Stimulated activated naive CD8-positive, alpha-beta T cell treated with anti-CD3 and anti-CD28 coated beads, Interleukin-15, Interleukin-2, amounts not matched to agents 100 ng/mL and 50 ng/mL, for 24 hours (primary cell): ENCODE results near the gene SNAPC4.

Experiments
- H3K27ac Mint-ChIP-seq: one replicate; pipeline ENCODE4 v1.8.0; 2021; ENCODE audit warnings: mild to moderate bottlenecking, mixed read lengths
- H3K27me3 Mint-ChIP-seq: one replicate; pipeline ENCODE4 v1.8.0; 2021; ENCODE audit warnings: mixed read lengths
- H3K36me3 Mint-ChIP-seq: one replicate; pipeline ENCODE4 v1.8.0; 2021; ENCODE audit warnings: low read depth, mixed read lengths
- H3K4me1 Mint-ChIP-seq: one replicate; pipeline ENCODE4 v1.8.0; 2021; ENCODE audit warnings: low read depth, mixed read lengths
- H3K4me3 Mint-ChIP-seq: one replicate; pipeline ENCODE4 v1.8.0; 2021; ENCODE audit warnings: mild to moderate bottlenecking, mixed read lengths
- H3K9me3 Mint-ChIP-seq: one replicate; pipeline ENCODE4 v1.8.0; 2021; ENCODE audit warnings: mixed read lengths

The SNAPC4 gene

GRCh38 chr9:136392538-136393449 is 7.2 kb downstream of the SNAPC4 start:
- H3K36me3 Mint-ChIP-seq = peaks cover 62% of the 10 kb centered on the region
- no peaks in the 10 kb centered on the region for H3K9me3 Mint-ChIP-seq
- no peak overlapping the region for H3K4me3 Mint-ChIP-seq

GRCh38 chr9:136391737-136392537 is 8.0 kb downstream of the SNAPC4 start:
- Mint-ChIP-seq H3K36me3 (peaks cover 66% of the 10 kb centered on the region), H3K4me3 (no peak overlapping the region), H3K9me3 (no peaks in the 10 kb centered on the region), H3K27ac (no peak overlapping the region), H3K4me1 (peaks cover 8% of the 10 kb centered on the region), H3K27me3 (no peaks in the 10 kb centered on the region)

More at GRCh38 chr9:136392538-136393449, 7.2 kb downstream of the SNAPC4 start:
- Mint-ChIP-seq H3K27ac (no peak overlapping the region), H3K27me3 (no peaks in the 10 kb centered on the region), H3K4me1 (peaks cover 3% of the 10 kb centered on the region)

GRCh38 chr9:136389396-136389795 is 10.6 kb downstream of the SNAPC4 start:
- Mint-ChIP-seq H3K36me3 (peaks cover 66% of the 10 kb centered on the region), H3K4me1 (peaks cover 27% of the 10 kb centered on the region), H3K27ac (no peak overlapping the region), H3K27me3 (no peaks in the 10 kb centered on the region), H3K9me3 (no peaks in the 10 kb centered on the region), H3K4me3 (no peak overlapping the region)

GRCh38 chr9:136387217-136387616 is 12.8 kb downstream of the SNAPC4 start:
- no peak overlapping the region for H3K27ac Mint-ChIP-seq
- H3K4me1 Mint-ChIP-seq = peaks cover 31% of the 10 kb centered on the region
- H3K9me3 Mint-ChIP-seq = no peaks in the 10 kb centered on the region
- H3K36me3 Mint-ChIP-seq = peaks cover 73% of the 10 kb centered on the region
- no peaks in the 10 kb centered on the region for H3K27me3 Mint-ChIP-seq
- no peak overlapping the region for H3K4me3 Mint-ChIP-seq

GRCh38 chr9:136386018-136386417 is 14.0 kb downstream of the SNAPC4 start:
- Mint-ChIP-seq H3K4me1 (peaks cover 31% of the 10 kb centered on the region), H3K36me3 (peaks cover 66% of the 10 kb centered on the region), H3K27me3 (no peaks in the 10 kb centered on the region), H3K27ac (no peak overlapping the region), H3K9me3 (no peaks in the 10 kb centered on the region), H3K4me3 (peak overlapping the region; percentile 7)

GRCh38 chr9:136385015-136385414 is 15.0 kb downstream of the SNAPC4 start:
- Mint-ChIP-seq H3K27ac (peak overlapping the region; percentile 53), H3K4me3 (no peak overlapping the region), H3K9me3 (no peaks in the 10 kb centered on the region), H3K4me1 (peaks cover 31% of the 10 kb centered on the region), H3K27me3 (no peaks in the 10 kb centered on the region), H3K36me3 (peaks cover 63% of the 10 kb centered on the region)

GRCh38 chr9:136383436-136383835 is 16.5 kb downstream of the SNAPC4 start:
- Mint-ChIP-seq H3K4me3 (no peak overlapping the region), H3K27ac (no peak overlapping the region), H3K9me3 (no peaks in the 10 kb centered on the region), H3K4me1 (peaks cover 27% of the 10 kb centered on the region), H3K27me3 (no peaks in the 10 kb centered on the region), H3K36me3 (peaks cover 47% of the 10 kb centered on the region)

- H3K27me3 Mint-ChIP-seq = no peaks in the 10 kb centered on the region
- H3K4me3 Mint-ChIP-seq = no peak overlapping the region
- H3K4me1 Mint-ChIP-seq = peaks cover 23% of the 10 kb centered on the region
- H3K27ac Mint-ChIP-seq = no peak overlapping the region
- peaks cover 36% of the 10 kb centered on the region for H3K36me3 Mint-ChIP-seq
- H3K9me3 Mint-ChIP-seq = no peaks in the 10 kb centered on the region
Measured at GRCh38 chr9:136381966-136382513, 17.9 kb downstream of the SNAPC4 start.

- Mint-ChIP-seq H3K4me1 (peaks cover 23% of the 10 kb centered on the region), H3K27ac (no peak overlapping the region), H3K27me3 (no peaks in the 10 kb centered on the region), H3K4me3 (no peak overlapping the region), H3K36me3 (peaks cover 36% of the 10 kb centered on the region), H3K9me3 (no peaks in the 10 kb centered on the region)
Measured at GRCh38 chr9:136381311-136381710, 18.7 kb downstream of the SNAPC4 start.

GRCh38 chr9:136380381-136380780 is 19.6 kb downstream of the SNAPC4 start:
- no peak overlapping the region for H3K27ac Mint-ChIP-seq
- no peaks in the 10 kb centered on the region for H3K27me3 Mint-ChIP-seq
- no peaks in the 10 kb centered on the region for H3K9me3 Mint-ChIP-seq
- H3K36me3 Mint-ChIP-seq = peaks cover 26% of the 10 kb centered on the region
- peaks cover 13% of the 10 kb centered on the region for H3K4me1 Mint-ChIP-seq
- H3K4me3 Mint-ChIP-seq = no peak overlapping the region

GRCh38 chr9:136379891-136380290 is 20.1 kb downstream of the SNAPC4 start:
- Mint-ChIP-seq H3K27me3 (no peaks in the 10 kb centered on the region), H3K9me3 (no peaks in the 10 kb centered on the region), H3K27ac (no peak overlapping the region), H3K4me3 (no peak overlapping the region), H3K4me1 (peaks cover 8% of the 10 kb centered on the region), H3K36me3 (peaks cover 22% of the 10 kb centered on the region)

- Mint-ChIP-seq H3K36me3 (peaks cover 17% of the 10 kb centered on the region), H3K4me3 (no peak overlapping the region), H3K27me3 (no peaks in the 10 kb centered on the region), H3K4me1 (peaks cover 4% of the 10 kb centered on the region), H3K27ac (no peak overlapping the region), H3K9me3 (no peaks in the 10 kb centered on the region)
Measured at GRCh38 chr9:136379401-136379800, 20.6 kb downstream of the SNAPC4 start.

- Mint-ChIP-seq H3K27ac (no peak overlapping the region), H3K36me3 (peaks cover 12% of the 10 kb centered on the region), H3K4me1 (no peaks in the 10 kb centered on the region), H3K9me3 (no peaks in the 10 kb centered on the region), H3K4me3 (no peak overlapping the region), H3K27me3 (no peaks in the 10 kb centered on the region)
Measured at GRCh38 chr9:136379003-136379287, 21.0 kb downstream of the SNAPC4 start.

GRCh38 chr9:136378170-136379002 is 21.6 kb downstream of the SNAPC4 start:
- H3K27ac Mint-ChIP-seq = no peak overlapping the region
- H3K4me3 Mint-ChIP-seq = no peak overlapping the region
- H3K9me3 Mint-ChIP-seq = no peaks in the 10 kb centered on the region
- H3K36me3 Mint-ChIP-seq = peaks cover 9% of the 10 kb centered on the region
- no peaks in the 10 kb centered on the region for H3K27me3 Mint-ChIP-seq
- H3K4me1 Mint-ChIP-seq = no peaks in the 10 kb centered on the region
